PC-3 (cell line): ENCODE data around the gene NACC1. TPM values are rescaled to one million over a fixed set of nuclear protein-coding genes. Genes with fewer than 3 reads are reported as not detected.
A peak's percentile ranks its signal among the peaks of the same experiment; 100 is the strongest.
"Not testable (repeated sequence)": the region's sequence is repeated elsewhere in the genome, so short reads cannot be mapped to it uniquely, and the experiment has no call there.

Experiments
- ATAC-seq: fragments of 200-7000 bp; cut with Tn5 transposase; 2 replicates; pipeline ENCODE4 v1.9.1; 2020; ENCODE audit warnings: mild to moderate bottlenecking, moderate library complexity
- BruUV-seq: library from RNA; stranded (reverse); fragments of 400-500 nt; replicated peaks from 2 replicates; lab custom pipeline; 2021; lab: Mats Ljungman, UMichigan
- CTCF ChIA-PET: fragments of 300-600 bp; sonication (Branson Sonifier 250); formaldehyde crosslinking; loops from one replicate; lab custom pipeline; 2022; ENCODE audit warnings: antibody characterized with exemption; lab: Charles Lee
- POLR2A ChIA-PET: fragments of 300-600 bp; sonication (Branson Sonifier 250); formaldehyde crosslinking; loops from one replicate; lab custom pipeline; 2022; ENCODE audit warnings: antibody characterized with exemption; ENCODE audit not compliant: unreplicated experiment; lab: Charles Lee
- DNase-seq: peaks from one replicate; pipeline ENCODE4 v3.0.0-alpha.2; 2015
- H2AFZ ChIP-seq: fragments of 300-600 bp; sonication (generic); 2 replicates; pipeline ENCODE4 v1.6.0; 2016; ENCODE audit warnings: antibody characterized with exemption, low read length
- H3F3A ChIP-seq: fragments of 300-600 bp; sonication (generic); one replicate; pipeline ENCODE4 v1.6.0; 2017; ENCODE audit warnings: antibody characterized with exemption, low read length, control low read depth, mild to moderate bottlenecking; ENCODE audit not compliant: unreplicated experiment
- H3K27ac ChIP-seq: fragments of 300-600 bp; sonication (generic); 2 replicates; pipeline ENCODE4 v1.5.1; 2016; ENCODE audit warnings: mild to moderate bottlenecking, low read length
- H3K27me3 ChIP-seq: fragments of 300-600 bp; sonication (generic); 2 replicates; pipeline ENCODE4 v1.6.1; 2016; ENCODE audit warnings: low read length, mixed read lengths
- H3K36me3 ChIP-seq: fragments of 300-600 bp; sonication (generic); 2 replicates; pipeline ENCODE4 v1.6.1; 2016; ENCODE audit warnings: low read depth, mixed run types, low read length, mixed read lengths
- H3K4me1 ChIP-seq: fragments of 300-600 bp; sonication (generic); 2 replicates; pipeline ENCODE4 v1.5.1; 2016; ENCODE audit warnings: low read length; ENCODE audit not compliant: insufficient read depth
- H3K4me2 ChIP-seq: fragments of 300-600 bp; sonication (generic); 2 replicates; pipeline ENCODE4 v1.6.0; 2016; ENCODE audit warnings: low read length
- H3K4me3 ChIP-seq: fragments of 300-600 bp; sonication (generic); 2 replicates; pipeline ENCODE4 v1.5.1; 2016; ENCODE audit warnings: mild to moderate bottlenecking, low read length, mixed read lengths
- H3K79me2 ChIP-seq: fragments of 300-600 bp; sonication (generic); 2 replicates; pipeline ENCODE4 v1.6.1; 2017; ENCODE audit warnings: low read length, mixed read lengths
- H3K9ac ChIP-seq: fragments of 300-600 bp; sonication (generic); 2 replicates; pipeline ENCODE4 v1.6.0; 2016; ENCODE audit warnings: mild to moderate bottlenecking, low read length
- H3K9me2 ChIP-seq: fragments of 300-600 bp; sonication (generic); replicated peaks from 2 replicates; pipeline ENCODE4 v1.6.1; 2016; ENCODE audit warnings: mixed run types, low read length, mixed read lengths
- H3K9me3 ChIP-seq: fragments of 300-600 bp; sonication (generic); 2 replicates; pipeline ENCODE4 v1.6.1; 2016; ENCODE audit warnings: low read length, mixed read lengths
- H4K20me1 ChIP-seq: fragments of 300-600 bp; sonication (generic); 2 replicates; pipeline ENCODE4 v1.6.1; 2016; ENCODE audit warnings: low read length, mixed read lengths
- EZH2 ChIP-seq: fragments of 300-600 bp; sonication (generic); IDR thresholded peaks from one replicate; pipeline ENCODE4 v1.6.1; 2017; ENCODE audit warnings: antibody characterized with exemption, mild to moderate bottlenecking, low read length; ENCODE audit not compliant: unreplicated experiment
- EZH2phosphoT487 ChIP-seq: fragments of 300-600 bp; sonication (generic); IDR thresholded peaks from 2 replicates; pipeline ENCODE4 v1.6.1; 2018; ENCODE audit warnings: mild to moderate bottlenecking, antibody characterized with exemption, low read length, borderline replicate concordance
- intact Hi-C: fragments of 100-400 bp; cut with micrococcal nuclease; formaldehyde crosslinking; loops from 2 replicates; pipeline ENCODE4 v1.9.0; 2023
- total RNA-seq: library from RNA; depleted of rRNA; stranded (reverse); fragments of >200 nt; gene quantifications from 2 replicates; pipeline ENCODE4 v1.2.3, GENCODE V29; 2014
- TF ChIP-seq, protein P1 (sequence below): fragments of 300-600 bp; sonication (generic); conservative IDR thresholded peaks from 2 replicates; pipeline ENCODE4 v1.5.1; 2017; ENCODE audit warnings: antibody characterized with exemption, low read depth, mild to moderate bottlenecking, low read length

The NACC1 gene
- total RNA-seq, 1 experiment from 2014 or later: 266 TPM

DNA sequence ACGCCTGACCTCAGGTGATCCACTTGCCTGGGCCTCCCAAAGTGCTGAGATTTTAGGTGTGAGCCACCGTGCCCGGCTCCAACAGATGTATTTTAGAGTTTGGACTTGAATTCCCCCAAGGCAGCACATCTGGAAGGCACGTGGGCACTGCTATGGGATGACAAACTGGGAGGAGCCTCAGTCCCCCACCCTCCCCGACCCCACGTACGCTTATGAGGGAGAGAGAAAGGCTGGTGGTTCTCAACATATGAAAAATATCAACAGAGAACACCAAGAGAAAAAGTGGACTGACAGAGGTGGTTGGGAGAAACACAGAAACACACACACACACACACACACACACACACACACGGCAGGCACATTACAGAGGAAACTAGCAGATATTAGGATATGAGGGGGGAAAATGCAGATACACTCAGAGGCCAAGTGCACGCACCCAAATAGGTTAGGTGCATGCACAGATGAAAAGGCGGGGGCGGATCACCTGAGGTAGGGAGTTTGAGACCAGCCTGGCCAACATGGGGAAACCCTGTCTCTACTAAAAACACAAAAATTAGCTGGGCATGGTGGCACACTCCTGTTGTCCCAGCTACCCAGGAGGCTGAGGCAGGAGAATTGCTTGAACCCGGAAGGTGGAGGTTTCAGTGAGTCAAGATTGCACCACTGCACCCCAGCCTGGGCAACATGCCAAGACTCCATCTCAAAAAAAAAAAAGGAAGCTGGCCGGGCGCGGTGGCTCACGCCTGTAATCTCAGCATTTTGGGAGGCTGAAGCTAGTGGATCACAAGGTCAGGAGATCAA is 28.9 kb downstream of the NACC1 start:
- TF ChIP-seq EZH2 (no peak), EZH2phosphoT487 (no peak)
- TF ChIP-seq, protein P1, sequence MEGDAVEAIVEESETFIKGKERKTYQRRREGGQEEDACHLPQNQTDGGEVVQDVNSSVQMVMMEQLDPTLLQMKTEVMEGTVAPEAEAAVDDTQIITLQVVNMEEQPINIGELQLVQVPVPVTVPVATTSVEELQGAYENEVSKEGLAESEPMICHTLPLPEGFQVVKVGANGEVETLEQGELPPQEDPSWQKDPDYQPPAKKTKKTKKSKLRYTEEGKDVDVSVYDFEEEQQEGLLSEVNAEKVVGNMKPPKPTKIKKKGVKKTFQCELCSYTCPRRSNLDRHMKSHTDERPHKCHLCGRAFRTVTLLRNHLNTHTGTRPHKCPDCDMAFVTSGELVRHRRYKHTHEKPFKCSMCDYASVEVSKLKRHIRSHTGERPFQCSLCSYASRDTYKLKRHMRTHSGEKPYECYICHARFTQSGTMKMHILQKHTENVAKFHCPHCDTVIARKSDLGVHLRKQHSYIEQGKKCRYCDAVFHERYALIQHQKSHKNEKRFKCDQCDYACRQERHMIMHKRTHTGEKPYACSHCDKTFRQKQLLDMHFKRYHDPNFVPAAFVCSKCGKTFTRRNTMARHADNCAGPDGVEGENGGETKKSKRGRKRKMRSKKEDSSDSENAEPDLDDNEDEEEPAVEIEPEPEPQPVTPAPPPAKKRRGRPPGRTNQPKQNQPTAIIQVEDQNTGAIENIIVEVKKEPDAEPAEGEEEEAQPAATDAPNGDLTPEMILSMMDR: no peak
- intact Hi-C loops: no loop called here
- Histone ChIP-seq H3F3A (peaks cover 8% of the 10 kb centered on the region), H3K36me3 (peaks cover 12% of the 10 kb centered on the region; the same call in 1 of the 2 replicates), H2AFZ (no peak overlapping the region), H3K27me3 (no peaks in the 10 kb centered on the region), H3K27ac (no peak overlapping the region), H3K4me1 (peaks cover 28% of the 10 kb centered on the region), H4K20me1 (no peaks in the 10 kb centered on the region), H3K9me3 (no peaks in the 10 kb centered on the region), H3K79me2 (peaks cover 29% of the 10 kb centered on the region), H3K9ac (no peak overlapping the region), H3K4me2 (no peak overlapping the region), H3K4me3 (no peak overlapping the region), H3K9me2 (no peaks in the 10 kb centered on the region)
- CTCF ChIA-PET: no interaction called here
- POLR2A ChIA-PET: interaction anchor here (0.9 kb wide), 1 partner anchor 101 kb away, joined by 5 read pairs; no protein-coding TSS in a partner anchor
- DNase-seq (no peak), ATAC-seq (no peak)
- BruUV-seq: no TSS peak

DNA sequence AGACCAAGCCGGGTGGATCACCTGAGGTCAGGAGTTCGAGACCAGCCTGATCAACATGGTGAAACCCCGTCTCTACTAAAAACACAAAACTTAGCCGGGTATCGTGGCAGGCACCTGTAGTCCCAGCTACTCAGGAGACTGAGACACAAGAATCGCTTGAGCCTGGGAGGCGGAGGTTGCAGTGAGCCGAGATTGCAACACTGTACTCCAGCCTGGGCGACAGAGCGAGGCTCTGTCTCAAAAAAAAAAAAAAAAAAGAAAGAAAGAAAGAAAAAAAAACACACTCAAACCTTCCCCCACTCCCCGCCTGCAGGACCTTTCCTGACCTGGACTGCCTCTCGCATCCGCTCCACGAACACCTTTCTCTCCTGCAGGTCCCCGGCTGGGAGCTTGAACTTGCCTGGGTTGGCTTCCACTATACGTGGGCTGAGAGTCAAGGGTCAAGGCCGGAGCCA is 31.1 kb downstream of the NACC1 start:
- POLR2A ChIA-PET: interaction anchor here (0.6 kb wide), 2 partner anchors 31 to 216 kb away, joined by 3 to 13 read pairs; partner anchors contain the start of gene NACC1
- Histone ChIP-seq H2AFZ (peak overlapping the region; percentile 80), H3K9ac (peak overlapping the region; percentile 90), H3K27ac (peak overlapping the region; percentile 29; the same call in 1 of the 2 replicates), H3K79me2 (peaks cover 52% of the 10 kb centered on the region), H3K4me2 (peak overlapping the region; percentile 98), H4K20me1 (peaks cover 12% of the 10 kb centered on the region), H3K4me3 (peak overlapping the region; percentile 83), H3K36me3 (peaks cover 19% of the 10 kb centered on the region)
- intact Hi-C loops, ATAC-seq, DNase-seq, H3K4me1 ChIP-seq, H3F3A ChIP-seq, H3K9me3 ChIP-seq, BruUV-seq, H3K9me2 ChIP-seq, H3K27me3 ChIP-seq: not testable (repeated sequence)
- CTCF ChIA-PET: interaction anchor here (0.9 kb wide), 1 partner anchor 172 kb away, joined by 9 read pairs; no protein-coding TSS in a partner anchor

DNA sequence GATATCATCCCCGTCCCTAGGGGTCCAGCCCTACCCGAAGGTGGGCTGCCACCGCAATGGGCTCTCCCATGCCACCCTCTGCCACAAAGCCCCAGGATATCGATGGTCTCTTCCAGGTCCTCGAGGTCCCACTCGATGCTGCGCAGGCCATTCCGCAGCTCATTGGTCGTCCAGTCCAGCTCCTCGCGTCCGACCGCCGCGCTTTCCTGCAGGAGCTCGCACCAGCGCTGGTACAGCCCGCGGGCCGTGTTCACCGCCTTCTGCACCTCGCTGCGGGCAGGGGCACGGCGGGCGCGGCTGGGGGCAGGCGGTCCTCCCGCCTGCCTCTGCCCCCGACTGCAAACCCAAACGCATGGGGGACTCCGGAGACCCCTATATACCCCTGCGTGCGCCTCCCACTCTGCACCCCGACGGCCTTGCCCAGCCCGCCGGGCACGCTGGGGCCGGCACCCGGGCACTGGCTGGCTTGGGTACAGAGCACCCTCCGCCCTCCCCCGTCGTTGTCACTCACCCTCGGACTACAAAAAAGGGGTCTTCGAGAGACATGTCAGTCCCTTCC is 31.6 kb downstream of the NACC1 start:
- no TSS peak for BruUV-seq
- H2AFZ ChIP-seq: peak overlapping the region; percentile 80
- ATAC-seq: peak; percentile 2; the same call in 1 of the 2 replicates
- no peaks in the 10 kb centered on the region for H3K27me3 ChIP-seq
- intact Hi-C loops: loop anchor here (1.0 to 5.0 kb wide), 2 partner anchors 32 to 47 kb away; partner anchors contain the start of gene LYL1
- H3K4me1 ChIP-seq: peaks cover 6% of the 10 kb centered on the region; the same call in 1 of the 2 replicates
- peak overlapping the region; percentile 90 for H3K9ac ChIP-seq
- ChIA-PET CTCF (interaction anchor here (0.5 to 0.9 kb wide), 3 partner anchors 13 to 172 kb away, joined by 3 to 9 read pairs (median 3); no protein-coding TSS in a partner anchor), POLR2A (interaction anchor here (0.6 kb wide), 3 partner anchors 32 to 217 kb away, joined by 3 to 13 read pairs (median 3); partner anchors contain the start of gene NACC1)
- H4K20me1 ChIP-seq: peaks cover 17% of the 10 kb centered on the region
- H3K9me2 ChIP-seq: no peaks in the 10 kb centered on the region
- peak overlapping the region; percentile 83 for H3K4me3 ChIP-seq
- peak; percentile 48 for DNase-seq
- H3K36me3 ChIP-seq: peaks cover 17% of the 10 kb centered on the region
- peak overlapping the region; percentile 29 for H3K27ac ChIP-seq
- TF ChIP-seq EZH2phosphoT487 (no peak), EZH2 (no peak)
- TF ChIP-seq, protein P1: no peak
- peak overlapping the region; percentile 98 for H3K4me2 ChIP-seq
- H3F3A ChIP-seq: peaks cover 3% of the 10 kb centered on the region
- peaks cover 57% of the 10 kb centered on the region for H3K79me2 ChIP-seq
- H3K9me3 ChIP-seq: no peaks in the 10 kb centered on the region
